HEK293T (cell line): ENCODE data around the gene SH2D5.

Source experiments
- CTCF ChIA-PET: fragments of 350-600 bp; formaldehyde crosslinking; extraction: SDS; loops from one replicate; lab custom pipeline; 2021; ENCODE audit warnings: antibody characterized with exemption, inconsistent platforms; lab: Yijun Ruan, JAX
- POLR2A ChIA-PET: fragments of 350-600 bp; formaldehyde crosslinking; extraction: SDS; loops from one replicate; lab custom pipeline; 2020; ENCODE audit warnings: antibody characterized with exemption, inconsistent platforms; lab: Yijun Ruan, JAX
- DNase-seq: peaks from one replicate; pipeline ENCODE4 v3.0.0; 2012; ENCODE audit warnings: mixed read lengths; ENCODE audit errors: extremely low spot score
- ARNT ChIP-seq: fragments of 450-650 bp; IDR thresholded peaks from 2 replicates; pipeline ENCODE4 v1.6.1; 2017; ENCODE audit warnings: mild to moderate bottlenecking
- BHLHE40 ChIP-seq: fragments of 450-650 bp; IDR thresholded peaks from 2 replicates; pipeline ENCODE4 v1.6.1; 2016; ENCODE audit warnings: mild to moderate bottlenecking, moderate library complexity, borderline replicate concordance
- CTBP1 ChIP-seq: fragments of 450-650 bp; IDR thresholded peaks from 2 replicates; pipeline ENCODE4 v1.6.1; 2016; ENCODE audit warnings: borderline replicate concordance
- ELF4 ChIP-seq: fragments of 450-650 bp; IDR thresholded peaks from 2 replicates; pipeline ENCODE4 v1.6.1; 2017; ENCODE audit warnings: antibody characterized with exemption
- FOXA1 ChIP-seq: fragments of 450-650 bp; IDR thresholded peaks from 2 replicates; pipeline ENCODE4 v1.6.1; 2016; ENCODE audit warnings: mild to moderate bottlenecking
- FOXK2 ChIP-seq: fragments of 450-650 bp; IDR thresholded peaks from 2 replicates; pipeline ENCODE4 v1.6.1; 2016; ENCODE audit warnings: mild to moderate bottlenecking
- FOXM1 ChIP-seq: fragments of 450-650 bp; IDR thresholded peaks from 2 replicates; pipeline ENCODE4 v1.6.1; 2017; ENCODE audit warnings: mild to moderate bottlenecking, borderline replicate concordance
- HDGF ChIP-seq: fragments of 450-650 bp; IDR thresholded peaks from 2 replicates; pipeline ENCODE4 v1.6.1; 2017; ENCODE audit warnings: antibody characterized with exemption, borderline replicate concordance
- L3MBTL2 ChIP-seq: fragments of 450-650 bp; conservative IDR thresholded peaks from 2 replicates; pipeline ENCODE4 v1.6.1; 2016; ENCODE audit warnings: mild to moderate bottlenecking
- LEF1 ChIP-seq: fragments of 450-650 bp; IDR thresholded peaks from 2 replicates; pipeline ENCODE4 v1.6.1; 2017; ENCODE audit warnings: mild to moderate bottlenecking, borderline replicate concordance
- NFRKB ChIP-seq: fragments of 450-650 bp; IDR thresholded peaks from 2 replicates; pipeline ENCODE4 v1.6.1; 2016; ENCODE audit warnings: mild to moderate bottlenecking, moderate library complexity
- SP1 ChIP-seq: fragments of 450-650 bp; IDR thresholded peaks from 2 replicates; pipeline ENCODE4 v1.6.1; 2017
- SUZ12 ChIP-seq: fragments of 450-650 bp; IDR thresholded peaks from 2 replicates; pipeline ENCODE4 v1.6.1; 2016; ENCODE audit warnings: mild to moderate bottlenecking
- TARDBP ChIP-seq: fragments of 450-650 bp; IDR thresholded peaks from 2 replicates; pipeline ENCODE4 v1.6.1; 2016
- ZNF384 ChIP-seq: fragments of 450-650 bp; IDR thresholded peaks from 2 replicates; pipeline ENCODE4 v1.6.1; 2016

SH2D5 gene

GRCh38 chr1:20735581-20736111, 3.1 kb upstream of the SH2D5 start:
- ChIA-PET CTCF (no interaction called here), POLR2A (no interaction called here)
- DNase-seq, result no peak
- TF ChIP-seq FOXK2, result no peak

- TF ChIP-seq FOXM1 (no peak), ELF4 (no peak), ARNT (no peak), SUZ12 (no peak), CTBP1 (no peak), TARDBP (no peak)
- DNase-seq, result no peak
- ChIA-PET CTCF (interaction anchor here (1.0 kb wide), 1 partner anchor 50 kb away, joined by 5 read pairs; no protein-coding TSS in a partner anchor), POLR2A (interaction anchor here (0.9 to 1.5 kb wide), 3 partner anchors 48 to 72 kb away, joined by 3 to 6 read pairs (median 3); partner anchors contain the start of genes DDOST and HP1BP3)
Observed at GRCh38 chr1:20733360-20733975, 965 bp upstream of the SH2D5 start.

GRCh38 chr1:20732071-20732587, 374 bp downstream of the SH2D5 start:
- CTCF ChIA-PET, result interaction anchor here (2.1 kb wide), 1 partner anchor 35 kb away, joined by 9 read pairs; no protein-coding TSS in a partner anchor
- POLR2A ChIA-PET, result interaction anchor here (1.0 kb wide), 1 partner anchor 35 kb away, joined by 3 read pairs; no protein-coding TSS in a partner anchor
- TF ChIP-seq TARDBP, result no peak
- TF ChIP-seq FOXM1, result no peak
- no peak for TF ChIP-seq ARNT
- 0 out of 2 replicates have a peak, but pooled peaks have one; percentile 30 for TF ChIP-seq L3MBTL2
- no peak for TF ChIP-seq ZNF384
- TF ChIP-seq SUZ12, result no peak
- TF ChIP-seq NFRKB, result no peak
- peak; percentile 87 for DNase-seq

- DNase-seq, result peak; percentile 3
- no peak for TF ChIP-seq BHLHE40
- no peak for TF ChIP-seq ARNT
- no peak for TF ChIP-seq CTBP1
- no peak for TF ChIP-seq FOXM1
- no peak for TF ChIP-seq ELF4
- TF ChIP-seq TARDBP, result no peak
- no peak for TF ChIP-seq FOXA1
- TF ChIP-seq SP1, result no peak
- no peak for TF ChIP-seq LEF1
- TF ChIP-seq SUZ12, result no peak
- no peak for TF ChIP-seq ZNF384
- no peak for TF ChIP-seq FOXK2
- CTCF ChIA-PET, result interaction anchor here (2.1 kb wide), 1 partner anchor 34 kb away, joined by 9 read pairs; no protein-coding TSS in a partner anchor
- POLR2A ChIA-PET, result interaction anchor here (0.7 to 1.0 kb wide), 3 partner anchors 10 to 55 kb away, joined by 3 to 4 read pairs (median 3); no protein-coding TSS in a partner anchor
Observed at GRCh38 chr1:20731057-20731991, 1.2 kb downstream of the SH2D5 start.

GRCh38 chr1:20730690-20731056, 1.8 kb downstream of the SH2D5 start:
- POLR2A ChIA-PET, result interaction anchor here (0.7 to 1.0 kb wide), 2 partner anchors 9 to 56 kb away, joined by 3 to 4 read pairs; no protein-coding TSS in a partner anchor
- no peak for TF ChIP-seq ZNF384
- no peak for TF ChIP-seq ARNT
- no peak for TF ChIP-seq FOXM1
- TF ChIP-seq FOXA1, result no peak
- no peak for TF ChIP-seq SP1
- TF ChIP-seq FOXK2, result no peak
- CTCF ChIA-PET, result interaction anchor here (2.1 kb wide), 1 partner anchor 34 kb away, joined by 9 read pairs; no protein-coding TSS in a partner anchor
- peak; percentile 3 for DNase-seq

- POLR2A ChIA-PET, result no interaction called here
- CTCF ChIA-PET, result no interaction called here
Observed at GRCh38 chr1:20729990-20730689, 2.4 kb downstream of the SH2D5 start.

GRCh38 chr1:20729155-20729931, 3.2 kb downstream of the SH2D5 start:
- CTCF ChIA-PET, result no interaction called here
- no peak for TF ChIP-seq HDGF
- TF ChIP-seq TARDBP, result no peak
- no peak for TF ChIP-seq LEF1
- no peak for TF ChIP-seq ZNF384
- TF ChIP-seq ARNT, result no peak
- POLR2A ChIA-PET, result no interaction called here
- DNase-seq, result no peak

More at GRCh38 chr1:20729990-20730689, 2.4 kb downstream of the SH2D5 start:
- no peak for TF ChIP-seq ZNF384
- TF ChIP-seq SP1, result no peak
- no peak for TF ChIP-seq LEF1
- TF ChIP-seq ELF4, result no peak
- no peak for TF ChIP-seq CTBP1
- no peak for TF ChIP-seq ARNT
- TF ChIP-seq L3MBTL2, result no peak
- TF ChIP-seq TARDBP, result no peak
- no peak for TF ChIP-seq NFRKB
- no peak for DNase-seq
